GM13977 (cell line): ENCODE data around the gene SLC45A3.
"Not testable (repeated sequence)": the region's sequence is repeated elsewhere in the genome, so short reads cannot be mapped to it uniquely, and the experiment has no call there.

Source experiments
- DNase-seq: peaks from one replicate; pipeline ENCODE4 v3.0.0; 2012; ENCODE audit warnings: low spot score
- CTCF ChIP-seq: IDR thresholded peaks from 2 replicates; pipeline ENCODE4 v1.5.1; 2012; ENCODE audit warnings: mild to moderate bottlenecking, control low read depth; ENCODE audit not compliant: insufficient read depth; ENCODE audit errors: extremely low read depth, missing control alignments
- in situ Hi-C: fragments of 300-500 bp; cut with MboI; formaldehyde crosslinking; loops from one replicate; pipeline ENCODE4 v1.12.0; 2022; ENCODE audit warnings: low sequenced_read_pairs, low pct_unique_long_range_greater_than_20kb, mixed read lengths, inconsistent platforms; ENCODE audit not compliant: unreplicated experiment

Gene SLC45A3

GRCh38 chr1:205680073-205680851 lies at the start of gene SLC45A3:
Gene SLC45A3 (minus strand): TSS chr1:205680509. CDS start chr1:205664656, 15,853 bp downstream.
- in situ Hi-C loops, result no loop called here
- peak; percentile 65 for DNase-seq
- TF ChIP-seq CTCF, result no peak

- no peak for DNase-seq
- no peak for TF ChIP-seq CTCF
- in situ Hi-C loops, result no loop called here
These were observed 46.4 kb upstream of the SLC45A3 start for GRCh38 chr1:205726619-205727125.

GRCh38 chr1:205725514-205725913 lies 45.2 kb upstream of the SLC45A3 start:
- in situ Hi-C loops, result no loop called here
- DNase-seq, result no peak
- no peak for TF ChIP-seq CTCF

GRCh38 chr1:205720740-205721139 lies 40.4 kb upstream of the SLC45A3 start:
- in situ Hi-C loops, DNase-seq: not testable (repeated sequence)

GRCh38 chr1:205719762-205720161 lies 39.5 kb upstream of the SLC45A3 start:
- no peak for DNase-seq
- TF ChIP-seq CTCF, result no peak
- in situ Hi-C loops, result no loop called here

GRCh38 chr1:205719015-205719414 lies 38.7 kb upstream of the SLC45A3 start:
- no peak for DNase-seq
- no peak for TF ChIP-seq CTCF
- in situ Hi-C loops, result no loop called here

GRCh38 chr1:205716371-205717132 lies 36.2 kb upstream of the SLC45A3 start:
- TF ChIP-seq CTCF, result no peak

More at GRCh38 chr1:205716371-205717132, 36.2 kb upstream of the SLC45A3 start:
- in situ Hi-C loops, result no loop called here
- DNase-seq, result no peak
